ENCODE data around the gene SHMT2.

SHMT2 gene

GRCh38 chr12:57196439-57196838 lies 33.1 kb upstream of the SHMT2 start (continued):
- no peak for TF ChIP-seq TOX (CRISPR knock-in tag; IDR thresholded peaks at IDR 0.05; ENCODE audit: borderline replicate concordance)
- no peak for TF ChIP-seq CSRNP3 (CRISPR knock-in tag; IDR thresholded peaks at IDR 0.05)

GRCh38 chr12:57196956-57197355 lies 32.6 kb upstream of the SHMT2 start:
- TF ChIP-seq ZNF8 (CRISPR knock-in tag; IDR thresholded peaks at IDR 0.05) (no peak), ZFP3 (CRISPR knock-in tag; IDR thresholded peaks at IDR 0.05) (no peak), GLIS3 (CRISPR knock-in tag; IDR thresholded peaks at IDR 0.05) (no peak), PATZ1 (CRISPR knock-in tag; IDR thresholded peaks at IDR 0.05; ENCODE audit: borderline replicate concordance) (no peak), TSHZ2 (CRISPR knock-in tag; IDR thresholded peaks at IDR 0.05) (no peak), CSRNP3 (CRISPR knock-in tag; IDR thresholded peaks at IDR 0.05) (no peak), ZFP30 (CRISPR knock-in tag; IDR thresholded peaks at IDR 0.05) (no peak), PPARA (CRISPR knock-in tag; IDR thresholded peaks at IDR 0.05; ENCODE audit: borderline replicate concordance) (no peak)
- no peak for ATAC-seq

- no peak for ATAC-seq
- no peak for TF ChIP-seq ISL1 (CRISPR knock-in tag; IDR thresholded peaks at IDR 0.05)
- TF ChIP-seq CSRNP3 (CRISPR knock-in tag; IDR thresholded peaks at IDR 0.05), result no peak
- no peak for TF ChIP-seq BACH2 (CRISPR knock-in tag; IDR thresholded peaks at IDR 0.05; ENCODE audit: borderline replicate concordance)
- no peak for TF ChIP-seq ZNF8 (CRISPR knock-in tag; IDR thresholded peaks at IDR 0.05)
- TF ChIP-seq TCF4 (CRISPR knock-in tag; IDR thresholded peaks at IDR 0.05; ENCODE audit: borderline replicate concordance), result no peak
- TF ChIP-seq ZNF565 (CRISPR knock-in tag; conservative IDR thresholded peaks at IDR 0.05; ENCODE audit: low read depth), result no peak
- no peak for TF ChIP-seq ESRRG (CRISPR knock-in tag; IDR thresholded peaks at IDR 0.05)
- no peak for TF ChIP-seq PATZ1 (CRISPR knock-in tag; IDR thresholded peaks at IDR 0.05; ENCODE audit: borderline replicate concordance)
- TF ChIP-seq CREB5 (CRISPR knock-in tag; IDR thresholded peaks at IDR 0.05; ENCODE audit: low read depth), result no peak
- TF ChIP-seq CSDC2 (CRISPR knock-in tag; IDR thresholded peaks at IDR 0.05), result no peak
- TF ChIP-seq POU6F1 (CRISPR knock-in tag; IDR thresholded peaks at IDR 0.05; ENCODE audit: borderline replicate concordance, low read depth), result no peak
- TF ChIP-seq TOX (CRISPR knock-in tag; IDR thresholded peaks at IDR 0.05; ENCODE audit: borderline replicate concordance), result no peak
- TF ChIP-seq ZFP30 (CRISPR knock-in tag; IDR thresholded peaks at IDR 0.05), result no peak
Measured at GRCh38 chr12:57198329-57198728, 31.2 kb upstream of the SHMT2 start.
